Mesothelial cell of epicardium (in vitro differentiated cells): ENCODE results near the gene PLA2G4D. TPM values are rescaled to one million over a fixed set of nuclear protein-coding genes. Genes with fewer than 3 reads are reported as not detected.

Experiments used
- DNase-seq, 2 experiments: peaks; one replicate each; pipeline ENCODE4 v3.0.0; 2021; ENCODE audit warnings: low spot score in 2 of 2; ENCODE audit not compliant: unreplicated experiment in 2 of 2
- H3K27ac Mint-ChIP-seq: 2 replicates; pipeline ENCODE4 v1.8.0; 2021; ENCODE audit warnings: mixed read lengths
- H3K27me3 Mint-ChIP-seq: 2 replicates; pipeline ENCODE4 v1.8.0; 2021; ENCODE audit warnings: low read depth, mixed read lengths
- H3K36me3 Mint-ChIP-seq: 2 replicates; pipeline ENCODE4 v1.8.0; 2021; ENCODE audit warnings: mixed read lengths
- H3K4me1 Mint-ChIP-seq: 2 replicates; pipeline ENCODE4 v1.8.0; 2021; ENCODE audit warnings: mixed read lengths
- H3K4me3 Mint-ChIP-seq: 2 replicates; pipeline ENCODE4 v1.8.0; 2021; ENCODE audit warnings: mild to moderate bottlenecking, moderate library complexity, mixed read lengths
- H3K9me3 Mint-ChIP-seq: 2 replicates; pipeline ENCODE4 v1.8.0; 2021; ENCODE audit warnings: mixed read lengths
- total RNA-seq: library from RNA; stranded (reverse); gene quantifications from 3 replicates; pipeline ENCODE4 v1.2.1, GENCODE V29; 2021
- TF ChIP-seq, protein P1 (sequence below): fragments of 200-600 bp; sonication (generic); IDR thresholded peaks from one replicate; pipeline ENCODE4 v1.5.0; 2021; ENCODE audit warnings: antibody characterized with exemption; ENCODE audit not compliant: unreplicated experiment

PLA2G4D gene
- total RNA-seq, 1 donor from 2014 or later, result not detected

- peaks cover 39% of the 10 kb centered on the region for H3K27me3 Mint-ChIP-seq
- H3K27ac Mint-ChIP-seq, result no peak overlapping the region
- no peaks in the 10 kb centered on the region for H3K36me3 Mint-ChIP-seq
- TF ChIP-seq, protein P1, sequence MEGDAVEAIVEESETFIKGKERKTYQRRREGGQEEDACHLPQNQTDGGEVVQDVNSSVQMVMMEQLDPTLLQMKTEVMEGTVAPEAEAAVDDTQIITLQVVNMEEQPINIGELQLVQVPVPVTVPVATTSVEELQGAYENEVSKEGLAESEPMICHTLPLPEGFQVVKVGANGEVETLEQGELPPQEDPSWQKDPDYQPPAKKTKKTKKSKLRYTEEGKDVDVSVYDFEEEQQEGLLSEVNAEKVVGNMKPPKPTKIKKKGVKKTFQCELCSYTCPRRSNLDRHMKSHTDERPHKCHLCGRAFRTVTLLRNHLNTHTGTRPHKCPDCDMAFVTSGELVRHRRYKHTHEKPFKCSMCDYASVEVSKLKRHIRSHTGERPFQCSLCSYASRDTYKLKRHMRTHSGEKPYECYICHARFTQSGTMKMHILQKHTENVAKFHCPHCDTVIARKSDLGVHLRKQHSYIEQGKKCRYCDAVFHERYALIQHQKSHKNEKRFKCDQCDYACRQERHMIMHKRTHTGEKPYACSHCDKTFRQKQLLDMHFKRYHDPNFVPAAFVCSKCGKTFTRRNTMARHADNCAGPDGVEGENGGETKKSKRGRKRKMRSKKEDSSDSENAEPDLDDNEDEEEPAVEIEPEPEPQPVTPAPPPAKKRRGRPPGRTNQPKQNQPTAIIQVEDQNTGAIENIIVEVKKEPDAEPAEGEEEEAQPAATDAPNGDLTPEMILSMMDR, result no peak
- no peak overlapping the region for H3K4me3 Mint-ChIP-seq
- no peaks in the 10 kb centered on the region for H3K9me3 Mint-ChIP-seq
- no peak for DNase-seq
- peaks cover 5% of the 10 kb centered on the region for H3K4me1 Mint-ChIP-seq
These were observed 33.9 kb downstream of the PLA2G4D start for GRCh38 chr15:42060477-42060763.

- DNase-seq, result peak in 1 of 2 experiments; percentile 72
- Mint-ChIP-seq H3K4me1 (peaks cover 5% of the 10 kb centered on the region), H3K9me3 (no peaks in the 10 kb centered on the region), H3K27ac (no peak overlapping the region), H3K36me3 (no peaks in the 10 kb centered on the region), H3K27me3 (peaks cover 43% of the 10 kb centered on the region), H3K4me3 (no peak overlapping the region)
- TF ChIP-seq, protein P1, result peak; percentile 98
These were observed 34.5 kb downstream of the PLA2G4D start for GRCh38 chr15:42059661-42060476.

- Mint-ChIP-seq H3K27me3 (peaks cover 40% of the 10 kb centered on the region), H3K4me1 (peaks cover 7% of the 10 kb centered on the region), H3K36me3 (no peaks in the 10 kb centered on the region), H3K27ac (no peak overlapping the region), H3K9me3 (no peaks in the 10 kb centered on the region), H3K4me3 (no peak overlapping the region)
- TF ChIP-seq, protein P1, result no peak
- DNase-seq, result no peak
These were observed 35.6 kb downstream of the PLA2G4D start for GRCh38 chr15:42058791-42059190.

GRCh38 chr15:42057799-42058646 is 36.3 kb downstream of the PLA2G4D start:
- no peaks in the 10 kb centered on the region for H3K36me3 Mint-ChIP-seq
- no peaks in the 10 kb centered on the region for H3K9me3 Mint-ChIP-seq
- peak in 1 of 2 experiments; percentile 1 for DNase-seq
- H3K27ac Mint-ChIP-seq, result no peak overlapping the region
- TF ChIP-seq, protein P1, result no peak
- H3K4me3 Mint-ChIP-seq, result no peak overlapping the region
- H3K4me1 Mint-ChIP-seq, result peaks cover 7% of the 10 kb centered on the region
- peaks cover 39% of the 10 kb centered on the region for H3K27me3 Mint-ChIP-seq

DNA sequence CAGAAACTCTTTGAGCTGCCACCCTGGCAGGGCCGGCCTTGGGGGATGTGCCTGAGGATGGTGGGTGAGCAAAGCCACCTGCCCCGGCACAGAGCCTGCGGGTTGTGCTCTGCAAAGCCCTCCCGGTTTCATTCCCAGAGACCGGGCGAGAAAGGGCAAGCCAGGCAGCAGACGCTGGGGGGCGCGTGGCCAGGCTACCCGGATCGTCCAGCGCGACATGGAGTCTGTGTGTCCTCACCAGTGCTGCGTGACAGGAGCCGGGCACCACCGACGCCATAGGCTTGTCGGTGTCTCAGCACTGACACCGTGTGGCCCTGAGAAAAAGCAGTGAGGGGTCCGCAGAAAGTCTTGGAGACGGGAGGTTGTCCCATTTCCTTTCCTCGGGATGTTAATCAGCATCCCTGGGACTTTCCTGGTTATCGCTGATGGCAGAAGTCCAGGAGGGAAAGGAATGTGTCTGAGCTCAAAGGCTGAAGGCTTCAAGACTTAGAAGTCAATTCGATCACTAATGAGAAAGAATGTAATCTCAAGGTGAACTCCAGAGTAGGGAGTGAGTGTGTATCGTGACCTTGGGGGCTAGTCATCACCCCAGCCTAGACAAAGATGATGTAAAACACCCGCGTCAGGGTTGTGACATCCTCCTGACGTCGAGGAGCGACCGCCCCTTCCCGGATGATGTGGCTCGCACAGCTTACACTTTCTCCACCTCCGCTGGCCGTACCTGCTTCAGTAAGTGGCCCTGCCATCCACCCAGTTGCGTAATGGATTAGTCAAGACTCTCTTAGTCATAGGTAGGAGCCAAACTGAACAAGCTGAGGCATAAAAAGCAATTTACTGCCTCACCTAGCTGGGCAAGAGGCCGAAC is 37.2 kb downstream of the PLA2G4D start:
- peak overlapping the region; percentile 3 for H3K27ac Mint-ChIP-seq
- H3K4me3 Mint-ChIP-seq, result peak overlapping the region; percentile 32
- H3K27me3 Mint-ChIP-seq, result peaks cover 35% of the 10 kb centered on the region

More for the DNA sequence above, 37.2 kb downstream of the PLA2G4D start:
- no peaks in the 10 kb centered on the region for H3K36me3 Mint-ChIP-seq
- peaks cover 7% of the 10 kb centered on the region for H3K4me1 Mint-ChIP-seq
- peak in 1 of 2 experiments; percentile 76 for DNase-seq
- TF ChIP-seq, protein P1, result no peak
- no peaks in the 10 kb centered on the region for H3K9me3 Mint-ChIP-seq
